Head of caudate nucleus (tissue), 42 donors: Measurements from ENCODE around the gene POLRMT.
A peak's percentile ranks its signal among the peaks of the same experiment; 100 is the strongest.
"Not testable (repeated sequence)": the region's sequence is repeated elsewhere in the genome, so short reads cannot be mapped to it uniquely, and the experiment has no call there.

Source experiments
- DNase-seq, 42 donors: peaks; one replicate each; pipeline versions ENCODE4 v3.0.0 to v3.0.0-alpha.2; 2020 to 2021; ENCODE audit warnings: mixed read lengths in 7 of 42
- intact Hi-C: fragments of 100-400 bp; cut with DNase I; formaldehyde crosslinking; loops from one replicate; pipeline ENCODE4 v1.15.0; 2022

The POLRMT gene

DNA sequence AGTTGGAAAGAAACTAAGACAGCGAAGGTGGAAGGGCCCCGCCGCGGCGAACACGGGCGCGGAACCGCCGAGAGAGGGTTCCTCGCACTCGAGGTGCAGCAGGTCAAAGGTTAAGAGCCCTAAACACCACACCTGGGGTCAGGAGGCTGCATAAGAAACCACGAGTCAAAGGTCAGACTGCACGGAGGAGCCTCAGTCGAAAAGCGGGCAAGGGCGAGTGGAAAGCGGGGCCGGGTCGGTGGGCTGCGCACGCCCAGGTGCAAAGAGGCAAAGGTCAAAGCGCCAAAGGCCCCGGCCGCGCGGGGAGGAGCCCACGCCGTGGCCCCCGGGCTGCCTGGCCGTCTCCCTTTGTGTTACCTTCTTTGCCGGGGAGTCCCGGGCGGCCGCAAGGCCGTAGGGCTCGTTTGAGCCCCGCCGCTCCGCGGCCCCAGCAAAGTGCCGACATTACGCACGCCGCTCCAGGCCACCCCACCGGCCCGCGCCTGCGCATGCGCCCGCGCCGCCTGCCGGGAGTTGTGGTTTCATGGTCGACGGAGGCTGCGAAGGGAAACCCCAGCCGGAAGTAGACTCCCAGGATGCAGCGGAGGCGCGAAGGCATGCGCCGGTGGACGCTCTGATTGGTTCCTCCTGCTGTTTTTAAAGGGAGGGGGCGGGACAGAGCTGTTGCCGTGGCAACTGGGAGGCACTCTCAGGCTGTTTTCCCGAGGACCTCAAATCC, at the start of gene POLRMT:
Gene POLRMT (minus strand): TSS at position 470 of the 718 bp plus-strand sequence. CDS start 25 bp downstream, at position 445.
- intact Hi-C loops = no loop called here
- peak; percentile 94 to 99 (median 97) for DNase-seq

DNA sequence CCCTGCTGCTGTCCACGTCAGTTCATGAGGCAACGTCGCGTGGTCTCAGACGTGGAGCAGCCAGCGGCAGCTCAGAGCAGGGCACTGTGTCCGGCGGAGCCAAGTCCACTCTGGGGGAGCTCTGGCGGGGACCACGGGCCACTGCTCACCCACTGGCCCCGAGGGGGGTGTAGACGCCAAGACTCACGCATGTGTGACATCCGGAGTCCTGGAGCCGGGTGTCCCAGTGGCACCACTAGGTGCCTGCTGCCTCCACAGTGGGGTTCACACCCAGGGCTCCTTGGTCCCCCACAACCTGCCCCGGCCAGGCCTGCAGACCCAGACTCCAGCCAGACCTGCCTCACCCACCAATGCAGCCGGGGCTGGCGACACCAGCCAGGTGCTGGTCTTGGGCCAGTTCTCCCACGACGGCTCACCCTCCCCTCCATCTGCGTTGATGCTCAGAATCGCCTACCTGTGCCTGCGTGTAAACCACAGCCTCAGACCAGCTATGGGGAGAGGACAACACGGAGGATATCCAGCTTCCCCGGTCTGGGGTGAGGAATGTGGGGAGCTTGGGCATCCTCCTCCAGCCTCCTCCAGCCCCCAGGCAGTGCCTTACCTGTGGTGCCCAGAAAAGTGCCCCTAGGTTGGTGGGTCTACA, 49.5 kb upstream of the POLRMT start:
- intact Hi-C loops = loop anchor here (5.0 kb wide), 1 partner anchor 50 kb away; no protein-coding TSS in a partner anchor
- DNase-seq = no peak

DNA sequence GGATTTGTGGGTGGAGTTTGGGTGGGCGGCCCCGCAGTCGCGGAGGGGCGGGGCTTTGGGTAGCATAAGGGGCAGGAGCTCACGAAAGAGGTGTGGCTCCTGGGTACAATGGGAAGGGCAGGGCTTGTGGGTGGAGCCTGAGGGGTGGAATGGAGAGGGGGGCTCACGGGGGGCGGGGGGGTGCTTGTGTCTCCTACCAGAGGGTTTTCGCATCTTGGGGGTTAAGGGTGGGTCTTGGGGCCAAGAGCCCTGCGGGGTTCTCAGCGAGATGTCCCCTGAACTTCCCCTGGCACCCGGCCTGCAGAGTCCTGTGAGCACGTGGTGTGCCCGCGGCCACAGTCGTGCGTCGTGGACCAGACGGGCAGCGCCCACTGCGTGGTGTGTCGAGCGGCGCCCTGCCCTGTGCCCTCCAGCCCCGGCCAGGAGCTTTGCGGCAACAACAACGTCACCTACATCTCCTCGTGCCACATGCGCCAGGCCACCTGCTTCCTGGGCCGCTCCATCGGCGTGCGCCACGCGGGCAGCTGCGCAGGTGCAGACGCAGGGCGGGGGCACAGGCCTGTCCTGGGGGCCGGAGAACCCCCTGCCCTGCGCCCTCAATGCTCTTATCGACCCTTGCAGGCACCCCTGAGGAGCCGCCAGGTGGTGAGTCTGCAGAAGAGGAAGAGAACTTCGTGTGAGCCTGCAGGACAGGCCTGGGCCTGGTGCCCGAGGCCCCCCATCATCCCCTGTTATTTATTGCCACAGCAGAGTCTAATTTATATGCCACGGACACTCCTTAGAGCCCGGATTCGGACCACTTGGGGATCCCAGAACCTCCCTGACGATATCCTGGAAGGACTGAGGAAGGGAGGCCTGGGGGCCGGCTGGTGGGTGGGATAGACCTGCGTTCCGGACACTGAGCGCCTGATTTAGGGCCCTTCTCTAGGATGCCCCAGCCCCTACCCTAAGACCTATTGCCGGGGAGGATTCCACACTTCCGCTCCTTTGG, 48.0 kb upstream of the POLRMT start:
- DNase-seq = peak in 39 of 42 donors; percentile 76 to 96 (median 89)
- intact Hi-C loops = loop anchor here (2.0 to 5.0 kb wide), 2 partner anchors 19 to 51 kb away; partner anchors contain the start of gene RNF126

DNA sequence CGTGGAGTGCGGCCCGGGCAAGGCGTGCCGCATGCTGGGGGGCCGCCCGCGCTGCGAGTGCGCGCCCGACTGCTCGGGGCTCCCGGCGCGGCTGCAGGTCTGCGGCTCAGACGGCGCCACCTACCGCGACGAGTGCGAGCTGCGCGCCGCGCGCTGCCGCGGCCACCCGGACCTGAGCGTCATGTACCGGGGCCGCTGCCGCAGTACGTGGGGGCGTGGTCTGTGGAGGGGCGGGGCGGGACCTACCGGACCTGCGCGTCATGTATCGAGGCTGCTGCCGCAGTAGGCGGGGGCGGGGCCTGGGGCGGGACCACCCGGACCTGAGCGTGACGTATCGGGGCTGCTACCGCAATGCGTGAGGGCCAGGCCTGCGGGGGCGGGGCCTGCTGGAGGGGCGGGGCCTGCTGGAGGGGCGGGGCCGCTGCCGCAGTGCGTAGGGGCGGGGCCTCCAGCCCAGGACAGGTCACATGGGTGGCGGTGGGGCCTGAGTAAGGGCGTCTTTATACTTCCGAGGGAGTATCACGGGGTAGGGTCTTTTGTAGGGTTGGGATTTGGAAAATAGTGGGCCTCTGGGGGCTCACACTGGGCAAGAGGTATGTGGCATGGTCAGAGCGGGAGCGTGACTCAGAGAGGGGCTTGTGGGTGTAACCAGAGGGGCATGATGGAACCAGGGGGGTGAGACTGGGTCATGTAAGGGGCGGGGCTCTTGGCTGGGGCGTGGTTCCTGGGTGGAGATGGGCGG, 47.1 kb upstream of the POLRMT start:
- intact Hi-C loops = loop anchor here (2.0 to 5.0 kb wide), 2 partner anchors 18 to 52 kb away; partner anchors contain the start of gene RNF126
- peak; percentile 94 to 100 (median 99) for DNase-seq

DNA sequence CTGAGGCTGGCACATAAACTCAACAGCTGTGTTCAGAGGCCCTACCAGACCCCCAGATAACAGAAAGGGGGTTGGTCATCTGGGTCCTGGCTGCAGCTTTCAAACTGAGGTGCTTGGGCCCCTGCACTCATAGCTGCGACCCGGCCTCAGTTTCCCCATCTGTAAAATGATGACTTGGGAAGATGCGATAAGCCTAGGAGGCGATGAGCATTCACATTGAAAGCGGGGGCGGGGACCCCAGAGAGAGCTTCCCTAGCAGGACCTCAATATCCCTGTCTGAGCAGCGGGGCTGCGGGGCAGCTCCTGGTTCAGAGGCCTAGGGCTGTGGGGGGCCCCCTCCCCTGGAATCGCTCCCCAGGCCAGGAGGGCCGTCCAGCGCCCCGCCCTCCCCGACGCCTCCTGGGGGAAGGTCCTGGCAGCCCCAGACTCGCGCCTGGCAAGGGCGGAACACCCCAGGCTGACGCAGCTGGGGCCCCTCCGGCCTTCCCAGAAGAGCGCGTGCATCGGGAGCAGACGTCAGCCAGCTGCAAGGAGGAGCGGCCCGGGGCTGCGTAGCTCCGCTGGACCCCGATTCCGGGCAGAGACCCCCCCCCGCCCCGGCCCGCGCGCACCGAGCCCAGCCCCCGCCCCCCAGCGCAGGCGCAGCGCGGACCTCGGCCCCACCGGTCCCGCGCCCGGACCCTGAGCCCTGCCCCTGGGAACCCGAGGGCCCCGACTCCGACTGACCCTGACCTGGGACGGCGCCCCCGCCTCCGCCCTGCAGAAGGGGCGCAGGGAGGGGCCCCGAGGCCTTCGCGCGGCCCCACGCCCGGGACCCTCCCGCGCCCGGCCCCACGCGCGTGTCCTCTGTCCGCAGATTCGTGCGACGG, 46.3 kb upstream of the POLRMT start:
- intact Hi-C loops = loop anchor here (2.0 to 5.0 kb wide), 2 partner anchors 17 to 53 kb away; partner anchors contain the start of gene RNF126
- DNase-seq = peak in 32 of 42 donors; percentile 18 to 77 (median 52)

DNA sequence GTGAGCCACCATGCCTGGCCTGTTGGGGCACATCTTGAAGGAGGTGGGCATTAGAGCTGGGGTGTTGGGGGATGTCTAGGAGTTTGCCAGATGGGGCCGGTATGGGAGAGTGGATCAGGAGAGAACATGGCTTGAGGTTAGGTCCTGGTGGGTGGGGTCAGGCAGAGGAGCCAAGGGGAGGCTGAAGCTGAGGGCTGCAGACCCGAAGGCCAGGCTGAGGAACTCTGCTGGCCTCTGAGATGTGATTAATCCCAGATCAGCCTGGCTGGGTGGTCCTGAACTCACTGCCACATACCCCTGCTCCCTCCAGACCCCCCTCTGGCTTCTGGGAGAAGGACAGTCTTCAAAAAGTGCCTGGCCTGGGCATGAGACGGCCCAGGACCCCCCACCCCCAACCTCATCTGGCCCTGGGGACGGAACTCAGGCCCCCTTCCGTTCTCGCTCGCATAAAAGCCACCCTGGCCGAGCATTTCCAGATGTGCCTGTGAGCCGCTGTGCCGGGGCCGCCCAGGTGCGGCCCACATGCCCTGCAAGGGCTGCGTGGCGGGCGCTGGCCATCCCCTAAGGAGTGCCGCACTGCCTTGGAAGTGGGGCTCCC, 45.6 kb upstream of the POLRMT start:
- DNase-seq = no peak
- intact Hi-C loops = no loop called here

DNA sequence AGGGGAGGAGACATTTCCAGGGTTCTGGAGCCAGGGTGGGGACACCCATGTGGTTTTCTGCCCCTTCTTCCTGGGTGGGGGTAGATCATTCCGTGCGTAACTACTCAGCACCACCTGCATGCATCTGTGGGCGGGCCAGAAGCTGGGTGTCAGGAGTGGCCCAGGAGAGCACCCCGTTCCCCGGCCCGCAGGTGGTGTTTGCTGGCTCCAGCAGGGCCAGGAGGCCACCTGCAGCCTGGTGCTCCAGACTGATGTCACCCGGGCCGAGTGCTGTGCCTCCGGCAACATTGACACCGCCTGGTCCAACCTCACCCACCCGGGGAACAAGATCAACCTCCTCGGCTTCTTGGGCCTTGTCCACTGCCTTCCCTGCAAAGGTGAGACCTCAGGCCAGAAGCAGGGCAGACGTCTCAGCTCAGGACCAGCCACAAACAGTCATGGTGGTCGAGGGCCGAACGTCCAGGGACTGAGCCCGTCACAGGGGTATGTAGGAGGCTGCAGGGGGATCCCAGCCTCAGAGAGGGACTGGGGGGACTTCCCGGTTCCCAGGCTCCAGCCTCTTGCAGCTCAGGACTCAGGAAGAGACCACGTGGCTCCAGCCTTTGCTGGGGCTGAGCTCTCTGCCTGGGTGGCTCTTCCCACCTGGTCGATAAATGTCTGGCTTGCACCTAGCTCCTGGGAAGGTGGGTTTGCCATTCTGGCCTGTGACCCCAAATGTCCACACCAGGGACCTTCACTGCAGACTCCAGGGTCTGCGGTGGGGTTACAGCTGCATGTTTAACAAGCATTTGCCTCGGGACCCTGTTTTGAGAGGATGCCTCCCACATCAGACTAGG, 44.5 kb upstream of the POLRMT start:
- intact Hi-C loops = no loop called here
- no peak for DNase-seq

DNA sequence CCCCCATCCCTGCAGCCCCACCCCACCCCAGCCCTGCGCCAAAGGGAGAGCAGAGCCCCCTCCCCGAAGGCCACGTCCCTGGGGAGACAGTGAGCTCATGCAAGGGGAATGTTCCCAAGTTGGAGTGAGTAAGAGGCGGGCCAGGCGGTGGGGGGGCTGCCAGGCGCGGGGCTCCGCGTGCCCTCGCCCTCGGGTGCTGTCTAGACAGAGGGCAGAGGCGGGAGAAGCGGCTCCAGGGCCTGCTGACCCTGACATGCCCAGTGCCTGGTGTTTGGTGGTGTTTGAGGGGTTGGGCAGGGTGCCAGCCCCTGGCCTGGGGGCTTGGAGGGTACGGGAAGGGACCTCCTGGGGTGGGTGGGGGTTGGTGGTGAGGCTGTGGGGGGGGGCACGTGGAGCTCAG, 43.9 kb upstream of the POLRMT start:
- peak in 2 of 42 donors; percentile 40 to 45 for DNase-seq
- intact Hi-C loops = no loop called here

DNA sequence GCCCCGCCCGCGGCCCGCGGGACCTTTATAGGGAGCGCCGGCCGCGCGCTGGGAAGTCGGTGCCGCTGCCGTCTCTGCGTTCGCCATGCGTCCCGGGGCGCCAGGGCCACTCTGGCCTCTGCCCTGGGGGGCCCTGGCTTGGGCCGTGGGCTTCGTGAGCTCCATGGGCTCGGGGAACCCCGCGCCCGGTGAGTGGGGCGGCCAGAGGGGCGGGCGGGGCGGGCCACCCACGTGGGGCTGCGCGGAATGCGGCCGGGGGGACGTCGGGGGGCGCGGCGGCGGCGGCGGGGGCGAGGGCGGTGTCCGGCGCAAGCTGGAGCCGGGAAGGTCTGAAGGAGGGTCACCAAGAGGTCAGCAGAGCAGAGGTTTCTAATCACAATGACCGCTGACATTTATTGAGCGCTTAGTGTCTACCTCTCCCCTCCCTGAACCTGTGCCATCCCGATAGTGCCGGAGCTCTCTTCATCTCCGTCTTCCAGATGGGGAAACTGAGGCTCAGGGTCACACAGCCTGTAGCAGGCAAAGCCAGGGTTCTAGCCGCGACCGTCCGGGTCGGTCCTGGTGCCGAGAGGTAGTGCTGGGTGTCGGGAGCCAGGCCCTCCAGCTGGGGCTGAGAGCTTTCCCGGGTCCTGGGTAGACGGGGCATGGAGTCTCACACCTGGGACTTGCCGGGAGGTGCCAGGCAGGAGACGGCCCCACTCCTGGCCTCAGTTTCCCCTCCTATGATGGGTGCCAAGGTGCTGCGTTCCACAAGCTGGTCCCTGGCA, 43.2 kb upstream of the POLRMT start, which contains the start of gene FSTL3:
Gene FSTL3 (plus strand): TSS at position 54 of the 767 bp plus-strand sequence. CDS start 32 bp downstream, at position 86.
- intact Hi-C loops = no loop called here
- no peak for DNase-seq

DNA sequence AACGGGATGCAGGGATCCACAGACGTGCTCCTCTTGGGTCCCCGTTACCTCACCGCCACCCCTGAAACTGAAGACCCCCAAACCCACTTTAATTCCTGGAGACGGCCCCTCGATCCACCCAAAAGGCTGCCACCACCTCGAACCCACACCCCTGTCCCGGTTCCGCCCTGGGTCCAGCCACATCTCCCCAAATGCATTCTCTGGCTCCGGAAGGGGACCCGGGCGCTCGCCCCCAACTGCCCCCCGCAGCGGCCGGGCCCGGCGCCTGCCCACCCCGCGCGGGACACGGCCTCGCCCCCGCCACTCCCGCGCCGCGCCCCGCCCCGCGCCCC, 42.6 kb upstream of the POLRMT start:
- DNase-seq = no peak
- intact Hi-C loops = no loop called here

DNA sequence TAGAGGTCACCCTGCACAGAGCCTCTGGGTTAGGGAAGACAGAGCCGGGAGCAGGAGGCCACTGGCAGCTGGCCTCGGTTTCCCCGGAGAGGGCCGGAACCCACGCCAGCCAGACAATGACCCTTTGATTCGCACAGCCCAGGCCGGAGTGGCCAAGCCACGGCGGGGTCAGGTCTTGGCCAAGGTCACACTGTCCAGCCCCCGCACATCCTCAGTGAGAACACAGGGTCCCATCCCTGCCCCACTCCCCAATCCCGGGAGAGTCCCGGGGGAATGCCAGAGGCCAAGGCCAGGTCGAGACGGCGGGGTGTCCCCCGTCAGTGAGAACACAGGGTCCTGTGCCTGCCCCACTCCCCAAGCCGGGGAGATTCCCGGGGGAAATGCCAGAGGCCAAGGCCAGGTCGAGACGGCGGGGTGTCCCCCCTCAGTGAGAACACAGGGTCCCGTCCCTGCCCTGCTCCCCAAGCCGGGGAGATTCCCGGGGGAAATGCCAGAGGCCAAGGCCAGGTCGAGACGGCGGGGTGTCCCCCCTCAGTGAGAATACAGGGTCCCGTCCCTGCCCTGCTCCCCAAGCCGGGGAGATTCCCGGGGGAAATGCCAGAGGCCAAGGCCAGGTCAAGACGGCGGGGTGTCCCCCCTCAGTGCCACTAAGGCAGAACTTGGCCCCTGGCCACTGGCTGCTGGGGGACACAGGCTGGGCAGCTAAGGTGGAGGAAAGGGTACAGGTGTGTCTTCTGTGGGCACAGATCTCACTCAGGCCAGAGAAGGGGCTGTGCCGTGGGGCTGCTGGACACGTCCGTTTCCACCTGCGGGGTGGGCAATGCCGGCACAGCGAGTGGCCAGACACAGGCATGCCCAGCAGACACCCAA, 41.2 kb upstream of the POLRMT start:
- DNase-seq = peak in 15 of 42 donors; percentile 31 to 66 (median 52)

DNA sequence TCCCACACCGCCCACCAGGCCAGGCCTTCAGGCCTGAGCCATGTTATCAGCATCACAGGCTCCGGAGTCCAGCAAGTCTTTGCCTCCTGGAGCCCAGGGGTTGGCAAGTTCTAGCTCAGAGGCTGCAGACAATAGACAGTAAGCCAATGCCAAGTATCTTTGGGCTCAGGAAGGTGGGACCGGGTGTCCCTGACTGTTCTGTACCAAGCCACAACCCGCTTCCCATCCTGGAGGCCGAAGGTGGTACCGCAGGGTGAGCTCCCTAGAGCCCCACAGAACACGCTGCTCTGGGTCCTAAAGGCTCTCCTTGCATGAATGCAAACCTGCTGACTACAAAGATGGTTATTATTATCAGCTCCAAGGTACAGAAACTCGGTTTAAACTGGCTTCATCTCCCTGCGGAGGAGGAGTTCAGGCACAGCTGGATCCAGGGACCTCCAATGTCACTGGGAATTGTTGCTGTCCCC, 37.3 kb upstream of the POLRMT start:
- DNase-seq = no peak
- intact Hi-C loops = no loop called here

More for the DNA sequence above, 41.2 kb upstream of the POLRMT start:
- intact Hi-C loops = no loop called here

DNA sequence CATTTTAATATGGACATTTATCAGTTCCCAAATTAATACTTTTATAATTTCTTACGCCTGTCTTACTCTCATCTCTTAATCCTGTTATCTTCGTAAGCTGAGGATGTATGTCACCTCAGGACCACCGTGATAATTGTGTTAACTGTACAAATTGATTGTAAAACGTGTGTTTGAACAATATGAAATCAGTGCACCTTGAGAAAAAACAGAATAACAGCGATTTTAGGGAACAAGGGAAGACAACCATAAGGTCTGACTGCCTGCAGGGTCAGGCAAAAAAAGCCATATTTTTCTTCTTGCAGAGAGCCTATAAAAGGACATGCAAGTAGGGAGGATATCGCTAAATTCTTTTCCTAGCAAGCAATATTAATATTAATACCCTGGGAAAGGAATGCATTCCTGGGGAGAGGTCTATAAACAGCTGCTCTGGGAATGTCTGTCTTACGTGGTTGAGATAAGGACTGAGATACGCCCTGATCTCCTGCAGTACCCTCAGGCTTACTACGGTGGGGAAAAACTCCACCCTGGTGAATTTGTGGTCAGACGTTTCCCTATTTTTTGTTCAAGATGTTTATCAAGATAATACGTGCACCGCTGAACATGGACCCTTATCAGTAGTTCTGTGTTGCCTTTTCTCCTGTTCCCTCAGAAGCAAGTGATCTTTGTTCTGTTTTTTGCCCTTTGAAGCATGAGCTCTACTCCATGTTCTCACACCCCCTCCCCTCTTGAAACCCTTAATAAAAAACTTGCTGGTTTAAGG, 35.5 kb upstream of the POLRMT start:
- intact Hi-C loops = loop anchor here (10.0 kb wide), 2 partner anchors 126 to 256 kb away; partner anchors contain the start of genes ARID3A and PTBP1

More for the DNA sequence above, 35.5 kb upstream of the POLRMT start:
- DNase-seq = not testable (repeated sequence)
